ENCODE data around the gene PAIP2. TPM values are rescaled to one million over a fixed set of nuclear protein-coding genes. Genes with fewer than 3 reads are reported as not detected.

PAIP2 gene

Small RNA genes within 50 kb of the gene (small RNA-seq; reads per million reads assigned to genes)
- not detected for gene RNA5SP195

All from skeletal muscle satellite cell (primary cell).